Measurements from ENCODE around the gene RHCE. TPM values are rescaled to one million over a fixed set of nuclear protein-coding genes. Genes with fewer than 3 reads are reported as not detected.
"Not testable (repeated sequence)": the region's sequence is repeated elsewhere in the genome, so short reads cannot be mapped to it uniquely, and the experiment has no call there.

The RHCE gene
- total RNA-seq, 1 experiment from 2014 or later = 0.95 TPM

DNA sequence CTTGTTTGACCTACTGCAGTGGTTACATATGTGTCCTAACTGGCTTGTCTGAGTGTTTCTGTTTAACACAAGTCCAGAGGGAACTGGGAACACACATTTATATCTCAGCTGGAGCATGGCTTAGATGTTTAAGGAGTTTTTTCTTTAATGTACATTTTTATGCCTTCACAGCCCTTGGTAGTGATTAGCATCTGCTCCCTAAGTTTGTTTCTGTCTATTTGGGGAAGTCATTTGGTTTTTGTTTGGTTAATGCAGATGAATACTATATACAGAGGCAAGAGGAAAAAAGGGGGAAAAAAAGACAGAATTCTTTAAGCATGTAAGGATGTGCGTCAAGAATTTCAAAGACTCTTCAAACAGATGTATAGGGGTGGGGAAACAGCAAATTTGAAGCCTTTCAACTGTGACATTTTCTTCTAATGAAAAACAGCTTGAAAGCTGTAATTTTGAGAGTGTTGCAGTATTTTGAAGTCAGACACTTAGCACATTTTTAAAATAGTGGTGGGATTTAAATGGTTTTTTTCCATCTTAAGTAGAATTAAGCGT lies 25.4 kb upstream of the RHCE start:
- H3K9me3 ChIP-seq (replicated peaks) = no peaks in the 10 kb centered on the region
- peaks cover 19% of the 10 kb centered on the region for H3K36me3 ChIP-seq
- no peak overlapping the region for H3K27ac ChIP-seq
- no peak overlapping the region for H3K4me3 ChIP-seq
- no peaks in the 10 kb centered on the region for H3K4me1 ChIP-seq (replicated peaks)
- DNase-seq (ENCODE audit: low read depth in 1 of 2, low spot score in 2 of 2) = no peak
- no peaks in the 10 kb centered on the region for H3K27me3 ChIP-seq (replicated peaks)

DNA sequence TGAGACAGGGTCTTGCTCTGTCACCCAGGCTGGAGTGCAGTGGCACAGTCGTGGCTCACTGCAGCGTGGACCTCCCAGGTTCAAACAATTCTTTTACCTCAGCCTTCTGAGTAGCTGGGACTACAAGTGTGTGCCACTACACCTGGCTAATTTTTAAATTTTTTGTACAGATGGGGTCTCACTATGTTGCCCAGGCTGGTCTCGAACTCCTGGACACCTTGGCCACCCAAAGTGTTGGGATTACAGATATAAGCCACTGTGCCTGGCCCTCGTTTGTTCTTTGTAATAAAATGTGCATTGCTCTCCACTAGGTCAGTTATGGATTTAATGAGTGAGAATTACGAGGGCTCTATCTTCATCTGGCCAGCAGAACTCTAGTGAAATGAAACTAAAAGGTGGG lies 24.0 kb upstream of the RHCE start:
- not testable (repeated sequence) for H3K27me3 ChIP-seq (replicated peaks); H3K27ac ChIP-seq; H3K9me3 ChIP-seq (replicated peaks); H3K4me3 ChIP-seq; H3K4me1 ChIP-seq (replicated peaks); DNase-seq (ENCODE audit: low read depth in 1 of 2, low spot score in 2 of 2)
- peaks cover 17% of the 10 kb centered on the region for H3K36me3 ChIP-seq

DNA sequence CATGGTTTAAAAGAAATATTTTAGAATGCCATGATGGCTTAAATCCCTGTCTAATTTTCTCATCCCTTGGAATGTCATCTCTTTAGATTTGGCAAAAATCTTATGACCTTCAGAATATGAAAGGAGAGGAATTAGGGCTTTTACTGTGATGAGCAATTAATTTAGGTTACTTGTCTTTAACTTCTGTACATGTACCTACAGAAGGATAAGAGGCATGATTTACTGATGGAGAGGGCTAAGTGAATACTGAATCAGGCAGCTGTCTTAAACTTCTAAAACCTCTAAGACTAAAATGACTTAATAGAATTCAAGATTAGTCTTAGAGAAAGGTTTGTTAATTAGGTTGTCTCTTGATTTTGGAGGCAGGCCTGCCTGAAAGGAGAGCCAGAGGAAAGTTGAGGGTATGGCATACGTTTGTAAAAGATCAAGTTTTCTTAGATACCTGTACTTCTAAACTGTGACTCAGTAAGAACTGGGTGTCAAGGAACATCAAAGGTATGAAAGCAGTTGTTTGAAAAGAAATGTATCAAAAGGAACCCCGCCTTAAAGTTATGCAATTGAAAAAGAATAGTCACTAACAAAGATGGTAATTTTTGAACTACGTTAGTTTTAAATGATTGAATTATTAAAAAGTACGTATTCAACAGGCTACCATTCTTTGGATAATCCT lies 22.5 kb upstream of the RHCE start:
- Histone ChIP-seq H3K36me3 (peaks cover 8% of the 10 kb centered on the region), H3K4me3 (no peak overlapping the region), H3K27ac (no peak overlapping the region), H3K9me3 (replicated peaks) (no peaks in the 10 kb centered on the region), H3K27me3 (replicated peaks) (no peaks in the 10 kb centered on the region), H3K4me1 (replicated peaks) (no peaks in the 10 kb centered on the region)
- DNase-seq (ENCODE audit: low read depth in 1 of 2, low spot score in 2 of 2) = no peak

DNA sequence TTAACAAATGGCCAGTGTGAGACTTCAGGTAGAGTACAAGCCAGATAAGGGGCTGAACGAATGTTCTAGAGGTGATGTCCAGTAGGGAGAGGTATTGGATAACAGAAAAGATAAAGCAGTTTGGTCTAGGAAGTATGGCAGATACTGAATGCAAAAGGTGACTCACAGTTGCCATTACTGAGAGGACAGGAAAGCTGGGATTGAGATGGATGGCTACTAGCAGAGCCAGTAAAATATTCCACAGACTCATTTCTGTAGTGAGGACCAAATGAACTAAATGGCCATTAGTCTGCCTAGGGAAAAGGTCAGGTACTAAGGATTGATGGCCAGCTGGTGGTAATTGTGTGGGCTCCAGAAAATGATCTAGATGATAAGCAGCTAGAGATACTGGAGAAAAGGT lies 21.6 kb upstream of the RHCE start:
- DNase-seq (ENCODE audit: low read depth in 1 of 2, low spot score in 2 of 2) = no peak
- H3K9me3 ChIP-seq (replicated peaks) = no peaks in the 10 kb centered on the region
- H3K4me3 ChIP-seq = no peak overlapping the region
- no peak overlapping the region for H3K27ac ChIP-seq
- no peaks in the 10 kb centered on the region for H3K4me1 ChIP-seq (replicated peaks)
- no peaks in the 10 kb centered on the region for H3K27me3 ChIP-seq (replicated peaks)
- peaks cover 3% of the 10 kb centered on the region for H3K36me3 ChIP-seq

DNA sequence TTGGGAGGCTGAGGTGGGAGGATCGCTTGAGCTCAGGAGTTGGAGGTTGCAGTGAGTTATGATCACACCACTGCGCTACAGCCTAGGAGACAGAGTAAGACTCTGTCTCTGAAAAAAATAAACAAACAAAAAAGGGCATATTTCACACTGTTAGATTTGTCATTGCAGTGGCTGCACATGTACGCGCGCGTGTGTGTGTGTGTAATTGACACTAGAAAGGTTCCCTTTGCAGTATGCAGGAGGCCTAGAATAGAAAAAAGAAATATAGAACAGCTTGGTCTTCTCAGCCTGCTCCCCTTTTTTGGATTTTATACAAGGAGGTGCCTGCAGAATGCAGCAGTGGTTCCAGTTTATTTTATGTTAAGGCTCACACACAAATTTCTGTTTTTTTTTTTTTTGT lies 18.7 kb upstream of the RHCE start:
- no peaks in the 10 kb centered on the region for H3K36me3 ChIP-seq
- H3K27ac ChIP-seq = no peak overlapping the region
- no peaks in the 10 kb centered on the region for H3K27me3 ChIP-seq (replicated peaks)
- DNase-seq (ENCODE audit: low read depth in 1 of 2, low spot score in 2 of 2) = no peak
- H3K9me3 ChIP-seq (replicated peaks) = no peaks in the 10 kb centered on the region
- H3K4me1 ChIP-seq (replicated peaks) = no peaks in the 10 kb centered on the region
- no peak overlapping the region for H3K4me3 ChIP-seq

DNA sequence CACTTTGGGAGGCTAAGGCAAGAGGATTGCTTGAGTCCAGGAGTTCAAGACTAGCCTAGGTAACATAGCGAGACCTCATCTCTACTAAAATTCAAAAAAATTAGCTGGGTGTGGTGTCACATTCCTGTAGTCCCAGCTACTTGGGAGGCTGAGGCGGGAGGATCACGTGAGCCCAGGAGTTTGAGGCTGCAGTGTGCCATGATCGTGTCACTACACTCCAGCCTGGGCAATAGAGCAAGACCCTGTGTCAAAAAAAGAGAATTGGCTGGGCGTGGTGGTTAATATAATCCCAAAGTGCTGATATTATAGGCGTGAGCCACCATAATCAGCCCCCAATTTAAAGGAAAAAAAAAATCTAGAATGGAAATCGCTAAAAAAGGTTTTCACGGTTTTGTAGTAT lies 17.0 kb upstream of the RHCE start:
- DNase-seq (ENCODE audit: low read depth in 1 of 2, low spot score in 2 of 2) = no peak
- H3K9me3 ChIP-seq (replicated peaks) = no peaks in the 10 kb centered on the region
- peaks cover 6% of the 10 kb centered on the region; the same call in 1 of the 2 replicates for H3K4me1 ChIP-seq (replicated peaks)
- H3K4me3 ChIP-seq = no peak overlapping the region
- H3K27ac ChIP-seq = no peak overlapping the region
- H3K36me3 ChIP-seq = no peaks in the 10 kb centered on the region
- H3K27me3 ChIP-seq (replicated peaks) = no peaks in the 10 kb centered on the region

DNA sequence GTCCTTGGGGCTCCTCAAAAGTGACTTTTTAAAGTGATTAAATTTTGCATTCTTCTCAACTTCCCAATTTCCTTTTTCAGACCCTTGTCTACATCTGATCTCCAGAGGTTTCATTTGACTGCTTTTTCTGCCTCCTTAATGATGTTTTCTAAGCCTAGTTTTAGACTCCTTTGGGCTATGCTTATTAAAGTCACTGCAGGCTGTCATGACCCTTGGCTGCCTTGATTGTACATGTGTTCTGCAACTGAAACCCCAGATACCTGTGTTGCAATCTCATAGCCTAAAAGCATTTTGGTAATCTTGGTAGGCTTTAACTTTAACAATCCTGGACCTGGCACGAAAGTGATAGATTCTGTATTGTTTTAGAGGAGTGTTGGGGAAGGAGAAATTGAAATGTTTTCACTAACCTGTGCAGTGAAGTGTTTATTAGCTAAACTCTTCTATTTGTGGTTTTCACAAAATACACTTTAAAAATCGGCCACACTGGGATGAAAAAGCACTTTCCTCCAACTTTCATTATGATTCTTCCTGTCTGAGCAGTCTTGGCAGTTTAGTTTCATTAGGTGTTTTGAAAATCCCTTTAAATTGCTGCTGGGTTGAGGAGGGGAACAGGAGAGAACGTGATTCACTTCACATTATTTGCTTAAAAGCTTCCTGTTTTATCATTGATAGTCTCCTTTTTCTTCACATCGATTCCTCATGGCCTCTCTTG lies 14.9 kb upstream of the RHCE start:
- Histone ChIP-seq H3K9me3 (replicated peaks) (no peaks in the 10 kb centered on the region), H3K4me1 (replicated peaks) (peaks cover 15% of the 10 kb centered on the region), H3K27ac (no peak overlapping the region), H3K4me3 (no peak overlapping the region), H3K36me3 (peaks cover 3% of the 10 kb centered on the region; the same call in 1 of the 2 replicates), H3K27me3 (replicated peaks) (no peaks in the 10 kb centered on the region)
- DNase-seq (ENCODE audit: low read depth in 1 of 2, low spot score in 2 of 2) = no peak

DNA sequence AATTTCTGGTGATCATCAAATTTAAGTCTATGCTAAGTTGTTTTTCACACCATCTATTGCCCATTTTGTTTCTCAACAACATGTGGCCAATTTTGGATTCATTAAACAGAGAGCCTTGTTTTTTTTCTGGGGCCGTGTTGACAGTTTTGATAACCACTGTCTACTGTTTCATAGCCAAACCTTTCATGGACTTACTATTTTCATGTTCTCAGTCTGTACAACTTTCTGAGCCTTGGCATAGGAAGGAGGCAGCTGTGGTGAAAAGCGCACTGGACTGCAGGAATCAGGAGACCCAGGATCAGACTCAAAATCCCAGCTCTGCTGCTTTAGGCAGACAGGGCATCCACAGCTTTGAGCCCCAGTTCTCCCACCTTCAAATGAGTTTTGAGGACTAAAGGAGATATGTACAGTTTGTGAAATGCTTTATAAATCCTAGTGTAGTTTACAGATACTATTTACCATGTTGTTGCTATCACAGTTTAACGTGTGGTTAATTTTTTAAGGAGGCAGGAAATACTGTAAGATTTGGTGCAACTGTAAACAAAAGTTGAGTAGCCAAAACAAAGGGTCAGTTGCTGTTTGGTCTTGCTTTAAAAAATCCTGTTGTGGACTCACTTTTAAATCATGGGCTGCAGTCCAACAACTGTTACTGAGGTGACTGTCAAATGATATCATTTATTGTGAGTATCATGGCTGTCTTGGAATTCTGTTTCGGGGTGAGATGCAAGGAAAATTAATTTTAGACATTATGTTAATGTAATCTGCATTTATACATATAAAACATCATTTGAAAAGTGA lies 13.0 kb upstream of the RHCE start:
- H3K36me3 ChIP-seq = peaks cover 5% of the 10 kb centered on the region; the same call in 1 of the 2 replicates
- peaks cover 20% of the 10 kb centered on the region for H3K4me1 ChIP-seq (replicated peaks)
- H3K27ac ChIP-seq = no peak overlapping the region
- no peaks in the 10 kb centered on the region for H3K27me3 ChIP-seq (replicated peaks)
- no peaks in the 10 kb centered on the region for H3K9me3 ChIP-seq (replicated peaks)
- no peak for DNase-seq (ENCODE audit: low read depth in 1 of 2, low spot score in 2 of 2)
- H3K4me3 ChIP-seq = no peak overlapping the region

DNA sequence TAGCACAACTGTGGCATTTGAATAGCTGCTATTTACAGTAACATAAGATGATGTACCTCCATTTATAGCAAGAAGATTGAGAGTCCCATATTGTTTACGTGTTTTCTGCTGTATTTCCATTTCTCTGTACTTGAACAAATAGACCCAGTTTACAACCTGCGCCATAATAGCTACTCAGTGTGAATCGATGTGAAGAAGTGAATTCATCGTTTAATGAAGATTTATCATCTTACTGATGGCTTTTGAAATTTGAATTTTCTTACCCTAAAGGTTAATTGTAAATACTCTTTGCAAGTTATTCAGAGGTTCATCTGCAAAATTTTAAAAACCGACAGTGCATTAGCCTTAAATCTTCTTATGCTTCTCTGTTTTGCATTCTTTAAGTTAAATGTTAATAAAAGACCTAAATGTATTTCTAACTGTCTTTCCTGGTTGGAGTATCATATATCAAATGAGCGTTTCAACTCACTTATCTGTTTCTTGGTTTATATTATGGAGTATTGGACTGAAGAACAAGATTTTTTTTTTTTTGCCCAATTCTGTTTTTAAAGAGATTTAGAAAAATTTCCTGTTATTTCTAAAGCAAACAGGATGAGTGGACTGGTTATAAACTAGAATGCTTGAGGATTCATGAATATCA lies 12.2 kb upstream of the RHCE start:
- no peak for DNase-seq (ENCODE audit: low read depth in 1 of 2, low spot score in 2 of 2)
- H3K4me3 ChIP-seq = no peak overlapping the region
- H3K27me3 ChIP-seq (replicated peaks) = no peaks in the 10 kb centered on the region
- H3K4me1 ChIP-seq (replicated peaks) = peaks cover 20% of the 10 kb centered on the region
- peaks cover 5% of the 10 kb centered on the region; the same call in 1 of the 2 replicates for H3K36me3 ChIP-seq
- H3K27ac ChIP-seq = no peak overlapping the region
- H3K9me3 ChIP-seq (replicated peaks) = no peaks in the 10 kb centered on the region

DNA sequence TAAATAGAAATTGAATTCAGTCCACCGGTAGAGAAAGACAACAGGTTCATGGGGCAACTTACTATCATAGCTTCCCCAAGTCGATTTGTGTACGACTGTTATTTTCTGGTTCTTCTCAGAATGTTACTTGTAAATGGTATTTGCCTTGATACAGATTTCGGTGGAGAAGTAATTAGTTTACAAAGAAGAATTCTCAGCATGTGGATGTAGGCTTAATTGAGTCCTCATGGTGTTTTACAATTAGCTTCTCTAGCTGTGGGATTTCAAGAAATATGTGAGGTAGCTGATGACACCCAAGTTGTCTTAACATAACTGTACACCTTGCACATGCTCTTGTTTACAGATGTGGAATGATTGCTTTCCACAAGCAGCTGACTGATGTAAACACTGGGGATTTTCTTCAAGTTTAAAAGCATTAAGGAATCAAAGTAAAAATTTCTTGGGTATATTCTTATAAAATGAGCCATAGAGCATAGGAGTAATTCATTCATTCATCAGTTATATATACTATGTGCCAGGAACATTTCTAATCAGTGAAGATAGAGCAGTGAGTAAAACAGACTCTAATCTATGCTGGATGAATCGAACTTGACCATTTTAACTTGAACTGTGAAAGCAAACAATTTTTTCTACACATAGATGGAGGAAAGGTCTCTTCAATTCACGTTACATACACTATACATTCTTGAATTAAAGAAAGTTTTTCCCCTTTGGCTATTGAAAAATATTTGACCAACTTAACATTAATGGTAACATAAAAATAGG lies 11.5 kb upstream of the RHCE start:
- Histone ChIP-seq H3K4me1 (replicated peaks) (peaks cover 20% of the 10 kb centered on the region), H3K27me3 (replicated peaks) (no peaks in the 10 kb centered on the region), H3K9me3 (replicated peaks) (no peaks in the 10 kb centered on the region), H3K27ac (no peak overlapping the region), H3K4me3 (peak overlapping the region; percentile 96), H3K36me3 (peaks cover 5% of the 10 kb centered on the region; the same call in 1 of the 2 replicates)
- DNase-seq (ENCODE audit: low read depth in 1 of 2, low spot score in 2 of 2) = peak in 1 of 2 experiments; percentile 9

DNA sequence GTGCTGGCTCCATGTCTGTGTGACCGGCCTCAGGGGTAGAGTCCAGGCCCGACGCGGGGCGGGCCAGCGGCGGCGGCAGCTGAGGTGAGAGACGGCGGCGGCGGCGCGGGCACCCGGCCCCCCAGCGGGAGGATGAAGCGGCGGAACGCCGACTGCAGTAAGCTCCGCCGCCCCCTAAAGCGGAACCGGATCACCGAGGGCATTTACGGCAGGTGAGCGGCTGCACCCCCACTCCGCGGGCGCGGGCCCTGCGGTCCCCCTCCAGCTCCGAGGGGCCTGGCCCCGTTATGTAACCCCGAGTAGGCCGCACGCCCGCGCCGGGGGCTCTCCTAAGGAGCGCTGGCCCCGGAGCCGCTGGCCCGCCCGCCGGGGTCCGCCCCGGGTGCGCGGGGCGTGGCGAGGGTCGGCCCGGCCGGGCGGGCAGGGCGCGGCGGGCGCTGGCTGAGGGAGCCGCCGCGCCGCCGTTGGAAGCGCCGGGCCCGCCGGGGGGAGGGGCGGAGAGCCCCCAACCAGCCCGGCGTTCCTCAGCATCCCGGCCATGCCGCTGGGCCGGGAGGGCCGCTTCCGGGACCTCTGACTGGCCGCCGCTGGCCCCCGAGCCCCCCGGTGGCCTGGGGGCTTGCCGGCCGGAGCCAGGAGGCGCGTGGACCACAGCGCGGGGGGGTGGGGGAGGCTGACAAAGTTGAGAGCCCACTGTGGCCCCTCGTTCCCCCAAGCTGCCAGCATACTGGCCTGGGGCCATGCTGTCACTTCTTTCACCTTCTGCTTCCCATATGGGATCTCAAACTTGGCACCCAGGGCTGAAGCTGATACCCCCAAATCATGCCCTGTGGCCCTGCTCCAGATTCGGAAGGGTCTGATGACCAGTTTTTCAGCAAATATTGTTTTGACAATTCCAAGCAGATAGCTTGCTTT lies 10.6 kb upstream of the RHCE start:
- H3K27me3 ChIP-seq (replicated peaks) = no peaks in the 10 kb centered on the region
- no peaks in the 10 kb centered on the region for H3K9me3 ChIP-seq (replicated peaks)
- H3K4me3 ChIP-seq = peak overlapping the region; percentile 96
- peak overlapping the region; percentile 61 for H3K27ac ChIP-seq
- peak in 1 of 2 experiments; percentile 15 for DNase-seq (ENCODE audit: low read depth in 1 of 2, low spot score in 2 of 2)
- H3K4me1 ChIP-seq (replicated peaks) = peaks cover 20% of the 10 kb centered on the region
- H3K36me3 ChIP-seq = peaks cover 5% of the 10 kb centered on the region; the same call in 1 of the 2 replicates

Data from SJSA1 (cell line).